ENCODE data around the gene MYADM. TPM values are rescaled to one million over a fixed set of nuclear protein-coding genes. Genes with fewer than 3 reads are reported as not detected.

Gene MYADM
- total and polyA plus RNA-seq, 2 of the 13 experiments (the other 11 are each of a cell fraction or from before 2014, with no cell fraction given), result 19.9 to 38.1 TPM

GRCh38 chr19:53865523-53865917 is 2.2 kb upstream of the MYADM start (continued):
- TF ChIP-seq HOMEZ (CRISPR knock-in tag; IDR thresholded peaks at IDR 0.05; ENCODE audit: low read depth) (no peak; the same call in 1 of the 2 replicates), ZGPAT (CRISPR knock-in tag; IDR thresholded peaks at IDR 0.05) (no peak), TGIF2 (CRISPR knock-in tag; IDR thresholded peaks at IDR 0.05) (no peak; the same call in 1 of the 2 replicates), GATAD1 (CRISPR knock-in tag; IDR thresholded peaks at IDR 0.05) (peak; percentile 15; the same call in 1 of the 2 replicates), HMGXB4 (CRISPR knock-in tag; IDR thresholded peaks at IDR 0.05; ENCODE audit: borderline replicate concordance in 1 of 2, low read depth in 1 of 2) (peak in 1 of 2 experiments; percentile 16; a peak in 1 of 4 replicates), ZNF782 (CRISPR knock-in tag; IDR thresholded peaks at IDR 0.05; ENCODE audit: borderline replicate concordance) (no peak), ZNF891 (CRISPR knock-in tag; IDR thresholded peaks at IDR 0.05) (peak; percentile 48; the same call in 1 of the 2 replicates), ELF3 (CRISPR knock-in tag; IDR thresholded peaks at IDR 0.05) (peak; percentile 89), IRX3 (CRISPR knock-in tag; IDR thresholded peaks at IDR 0.05; ENCODE audit: borderline replicate concordance, low read depth) (no peak), ZNF264 (CRISPR knock-in tag; IDR thresholded peaks at IDR 0.05) (no peak), KLF12 (CRISPR knock-in tag; IDR thresholded peaks at IDR 0.05; ENCODE audit: borderline replicate concordance) (peak; percentile 15; the same call in 1 of the 2 replicates), ATF2 (CRISPR knock-in tag; IDR thresholded peaks at IDR 0.05) (0 out of 2 replicates have a peak, but pooled peaks have one; percentile 30), KLF6 (CRISPR knock-in tag; IDR thresholded peaks at IDR 0.05) (peak; percentile 35; the same call in 1 of the 2 replicates), TCF7L2 (IDR thresholded peaks at IDR 0.05; ENCODE audit: low read depth, low read length) (no peak), CBX2 (IDR thresholded peaks at IDR 0.05; ENCODE audit: low read depth, low read length) (no peak), CBX2 (CRISPR knock-in tag; IDR thresholded peaks at IDR 0.05; ENCODE audit: low read depth) (no peak), ATRX (CRISPR knock-in tag; IDR thresholded peaks at IDR 0.05; ENCODE audit: borderline replicate concordance) (no peak), MAZ (IDR thresholded peaks at IDR 0.05; ENCODE audit: borderline replicate concordance, low read depth, low read length) (no peak), MAZ (CRISPR knock-in tag; IDR thresholded peaks at IDR 0.05; ENCODE audit: low read depth) (no peak), SIN3A (IDR thresholded peaks at IDR 0.05; ENCODE audit: borderline replicate concordance, low read depth, low read length) (peak; percentile 51; the same call in 1 of the 2 replicates), MED1 (CRISPR knock-in tag; IDR thresholded peaks at IDR 0.05) (peak; percentile 87), ZNF251 (CRISPR knock-in tag; IDR thresholded peaks at IDR 0.05) (no peak), ZNF33B (CRISPR knock-in tag; IDR thresholded peaks at IDR 0.05) (0 out of 2 replicates have a peak, but pooled peaks have one; percentile 8), STAG1 (CRISPR knock-in tag; IDR thresholded peaks at IDR 0.05) (peak; percentile 38), NRL (CRISPR knock-in tag; IDR thresholded peaks at IDR 0.05; ENCODE audit: borderline replicate concordance) (no peak), JUN (CRISPR knock-in tag; IDR thresholded peaks at IDR 0.05) (0 out of 2 replicates have a peak, but pooled peaks have one; percentile 14), CEBPG (CRISPR knock-in tag; IDR thresholded peaks at IDR 0.05) (peak; percentile 54)

Measured in HepG2 (cell line).